ENCODE results near the gene RAB30.

DNA sequence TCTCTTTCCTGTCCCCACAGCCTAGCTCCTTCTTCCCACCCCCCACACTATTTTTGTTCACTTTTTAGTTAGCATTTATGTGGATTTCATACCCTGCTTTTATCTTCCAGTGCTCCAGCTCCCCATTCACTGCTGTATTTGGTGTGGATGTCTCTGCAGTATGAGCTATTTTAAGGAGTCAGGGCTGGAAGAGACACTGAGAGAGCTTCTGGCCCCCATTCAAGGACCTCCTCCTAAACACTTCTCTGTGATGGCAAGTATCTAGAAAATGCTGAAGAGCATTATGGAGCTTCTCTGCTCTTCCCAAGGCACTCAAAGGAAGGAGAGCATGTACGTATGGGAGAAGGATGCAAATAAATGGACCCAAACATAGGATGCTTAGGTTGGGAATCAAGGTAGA is 79.5 kb downstream of the RAB30 start:
- TF ChIP-seq, protein P1, sequence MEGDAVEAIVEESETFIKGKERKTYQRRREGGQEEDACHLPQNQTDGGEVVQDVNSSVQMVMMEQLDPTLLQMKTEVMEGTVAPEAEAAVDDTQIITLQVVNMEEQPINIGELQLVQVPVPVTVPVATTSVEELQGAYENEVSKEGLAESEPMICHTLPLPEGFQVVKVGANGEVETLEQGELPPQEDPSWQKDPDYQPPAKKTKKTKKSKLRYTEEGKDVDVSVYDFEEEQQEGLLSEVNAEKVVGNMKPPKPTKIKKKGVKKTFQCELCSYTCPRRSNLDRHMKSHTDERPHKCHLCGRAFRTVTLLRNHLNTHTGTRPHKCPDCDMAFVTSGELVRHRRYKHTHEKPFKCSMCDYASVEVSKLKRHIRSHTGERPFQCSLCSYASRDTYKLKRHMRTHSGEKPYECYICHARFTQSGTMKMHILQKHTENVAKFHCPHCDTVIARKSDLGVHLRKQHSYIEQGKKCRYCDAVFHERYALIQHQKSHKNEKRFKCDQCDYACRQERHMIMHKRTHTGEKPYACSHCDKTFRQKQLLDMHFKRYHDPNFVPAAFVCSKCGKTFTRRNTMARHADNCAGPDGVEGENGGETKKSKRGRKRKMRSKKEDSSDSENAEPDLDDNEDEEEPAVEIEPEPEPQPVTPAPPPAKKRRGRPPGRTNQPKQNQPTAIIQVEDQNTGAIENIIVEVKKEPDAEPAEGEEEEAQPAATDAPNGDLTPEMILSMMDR (IDR thresholded peaks at IDR 0.05; ENCODE audit: insufficient read depth, low read length), result no peak
- TF ChIP-seq, protein P2, sequence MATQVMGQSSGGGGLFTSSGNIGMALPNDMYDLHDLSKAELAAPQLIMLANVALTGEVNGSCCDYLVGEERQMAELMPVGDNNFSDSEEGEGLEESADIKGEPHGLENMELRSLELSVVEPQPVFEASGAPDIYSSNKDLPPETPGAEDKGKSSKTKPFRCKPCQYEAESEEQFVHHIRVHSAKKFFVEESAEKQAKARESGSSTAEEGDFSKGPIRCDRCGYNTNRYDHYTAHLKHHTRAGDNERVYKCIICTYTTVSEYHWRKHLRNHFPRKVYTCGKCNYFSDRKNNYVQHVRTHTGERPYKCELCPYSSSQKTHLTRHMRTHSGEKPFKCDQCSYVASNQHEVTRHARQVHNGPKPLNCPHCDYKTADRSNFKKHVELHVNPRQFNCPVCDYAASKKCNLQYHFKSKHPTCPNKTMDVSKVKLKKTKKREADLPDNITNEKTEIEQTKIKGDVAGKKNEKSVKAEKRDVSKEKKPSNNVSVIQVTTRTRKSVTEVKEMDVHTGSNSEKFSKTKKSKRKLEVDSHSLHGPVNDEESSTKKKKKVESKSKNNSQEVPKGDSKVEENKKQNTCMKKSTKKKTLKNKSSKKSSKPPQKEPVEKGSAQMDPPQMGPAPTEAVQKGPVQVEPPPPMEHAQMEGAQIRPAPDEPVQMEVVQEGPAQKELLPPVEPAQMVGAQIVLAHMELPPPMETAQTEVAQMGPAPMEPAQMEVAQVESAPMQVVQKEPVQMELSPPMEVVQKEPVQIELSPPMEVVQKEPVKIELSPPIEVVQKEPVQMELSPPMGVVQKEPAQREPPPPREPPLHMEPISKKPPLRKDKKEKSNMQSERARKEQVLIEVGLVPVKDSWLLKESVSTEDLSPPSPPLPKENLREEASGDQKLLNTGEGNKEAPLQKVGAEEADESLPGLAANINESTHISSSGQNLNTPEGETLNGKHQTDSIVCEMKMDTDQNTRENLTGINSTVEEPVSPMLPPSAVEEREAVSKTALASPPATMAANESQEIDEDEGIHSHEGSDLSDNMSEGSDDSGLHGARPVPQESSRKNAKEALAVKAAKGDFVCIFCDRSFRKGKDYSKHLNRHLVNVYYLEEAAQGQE (IDR thresholded peaks at IDR 0.05; ENCODE audit: insufficient replicate concordance, low read depth), result no peak
- TF ChIP-seq SPI1 (IDR thresholded peaks at IDR 0.05; ENCODE audit: borderline replicate concordance, low read depth), result no peak
